ENCODE results near the gene NDST4. TPM values are rescaled to one million over a fixed set of nuclear protein-coding genes. Genes with fewer than 3 reads are reported as not detected.

Gene NDST4
- total RNA-seq, 1 experiment from 2014 or later, result not detected

- no peaks in the 10 kb centered on the region for H4K20me1 ChIP-seq (ENCODE audit: control insufficient read depth, insufficient read depth, insufficient read length)
- H3K23ac ChIP-seq (ENCODE audit: insufficient read length, low read depth, low read length), result no peak overlapping the region
- H2AK5ac ChIP-seq (ENCODE audit: insufficient read length, low read length), result no peak overlapping the region
- H3K4me3 Mint-ChIP-seq, result no peak overlapping the region
- H3K9ac ChIP-seq (ENCODE audit: extremely low read depth, insufficient read length, low read length), result no peak overlapping the region
- H3K56ac ChIP-seq (ENCODE audit: insufficient read length, low read depth, low read length), result no peak overlapping the region
- H3K4me2 ChIP-seq (ENCODE audit: insufficient read depth, insufficient read length, low read length), result no peak overlapping the region
- no peaks in the 10 kb centered on the region for H3K23me2 ChIP-seq (ENCODE audit: insufficient read length, low read depth, low read length, poor library complexity, severe bottlenecking)
- H2BK12ac ChIP-seq (ENCODE audit: insufficient read length, low read depth, low read length), result no peak overlapping the region
- no peak overlapping the region for H2BK15ac ChIP-seq (ENCODE audit: low read depth, low read length)
- H3K9me3 ChIP-seq (ENCODE audit: control insufficient read depth, low read depth, low read length), result no peaks in the 10 kb centered on the region
- H3K4me1 ChIP-seq (ENCODE audit: insufficient read depth, low read length), result no peaks in the 10 kb centered on the region; the same call in 1 of the 2 replicates
- no peak overlapping the region for H4K91ac ChIP-seq (ENCODE audit: insufficient read length, low read depth, low read length)
- H3K14ac ChIP-seq (ENCODE audit: insufficient read depth, low read length), result no peak overlapping the region
- no peak overlapping the region for H3K4ac ChIP-seq (ENCODE audit: low read depth, low read length)
- H3K9me3 Mint-ChIP-seq, result no peaks in the 10 kb centered on the region; a peak in 1 of 5 replicates
- no peak overlapping the region for H4K5ac ChIP-seq (ENCODE audit: insufficient read length, low read depth, low read length)
- no peak overlapping the region for H3K18ac ChIP-seq (ENCODE audit: insufficient read length, low read depth, low read length)
- no peak overlapping the region for H4K8ac ChIP-seq (replicated peaks; ENCODE audit: insufficient read length, low read depth, low read length)
- H2AFZ ChIP-seq (ENCODE audit: low read length), result no peak overlapping the region
- no peaks in the 10 kb centered on the region for H3K36me3 Mint-ChIP-seq (ENCODE audit: insufficient read depth in 1 of 3, low read depth in 3 of 3)
- H3K79me1 ChIP-seq (ENCODE audit: insufficient read depth, low read depth, low read length, poor library complexity, severe bottlenecking), result no peaks in the 10 kb centered on the region
- H3K79me2 ChIP-seq (ENCODE audit: insufficient read depth, low read length), result no peaks in the 10 kb centered on the region
- no peaks in the 10 kb centered on the region for H3K27me3 Mint-ChIP-seq (ENCODE audit: low read depth)
- H3T11ph ChIP-seq (ENCODE audit: low read length), result no peak overlapping the region
- H3K27me3 ChIP-seq (ENCODE audit: insufficient read depth, low read length), result no peaks in the 10 kb centered on the region
- no peak overlapping the region for H2BK20ac ChIP-seq (ENCODE audit: low read depth, low read length, poor library complexity, severe bottlenecking)
- no peak for DNase-seq
- no peak for TF ChIP-seq CTCF (conservative IDR thresholded peaks at IDR 0.05)
- peaks cover 2% of the 10 kb centered on the region in 2 experiments; a peak in 2 of 4 replicates for H3K4me1 Mint-ChIP-seq
- no peak overlapping the region for H2BK120ac ChIP-seq (ENCODE audit: low read depth, low read length, poor library complexity, severe bottlenecking)
- H3K27ac ChIP-seq (ENCODE audit: insufficient read length, low read depth, low read length), result no peak overlapping the region
- H3K27ac Mint-ChIP-seq, result no peak overlapping the region
- no peak overlapping the region for H2BK5ac ChIP-seq (ENCODE audit: insufficient read length, low read length)
Observed at GRCh38 chr4:115152965-115153364, 39.5 kb upstream of the NDST4 start.

All from H9 (cell line).